K562 (cell line): ENCODE data around the gene HGD. TPM values are rescaled to one million over a fixed set of nuclear protein-coding genes. Genes with fewer than 3 reads are reported as not detected.
A peak's percentile ranks its signal among the peaks of the same experiment; 100 is the strongest.

Source experiments
- ASH1L ChIP-seq: fragments of 450-650 bp; IDR thresholded peaks from 2 replicates; pipeline ENCODE4 v1.6.1; 2018; ENCODE audit warnings: borderline replicate concordance, mild to moderate bottlenecking, low read depth; ENCODE audit not compliant: partially characterized antibody
- FOXK2 ChIP-seq, 2 experiments: fragments of 450-650 bp; IDR thresholded peaks in 1 of 2; conservative IDR thresholded peaks in 1 of 2; 2 replicates each; pipeline ENCODE4 v1.6.1; 2016; ENCODE audit warnings: low read depth in 2 of 2, mild to moderate bottlenecking in 1 of 2
- JUN ChIP-seq, 2 experiments: sonication (generic) in 1 of 2; formaldehyde crosslinking in 1 of 2; IDR thresholded peaks; 2 replicates each; pipeline versions ENCODE4 v1.6.1 to v1.8.0; 2012 to 2022; ENCODE audit warnings: borderline replicate concordance in 2 of 2, mild to moderate bottlenecking in 2 of 2, improper control_type of control experiment in 1 of 2, low read depth in 1 of 2, low read length in 1 of 2, missing genetic modification reagents in 1 of 2
- KLF16 ChIP-seq: IDR thresholded peaks from 2 replicates; pipeline ENCODE4 v1.6.1; 2016; ENCODE audit warnings: antibody characterized with exemption
- MAFK ChIP-seq: IDR thresholded peaks from 2 replicates; pipeline ENCODE4 v1.6.1; 2011; ENCODE audit warnings: low read length, improper control_type of control experiment
- NCOA1 ChIP-seq: fragments of 450-650 bp; IDR thresholded peaks from 2 replicates; pipeline ENCODE4 v1.6.1; 2016; ENCODE audit warnings: low read depth
- NFRKB ChIP-seq: fragments of 450-650 bp; IDR thresholded peaks from 2 replicates; pipeline ENCODE4 v1.6.1; 2016; ENCODE audit warnings: low read depth
- NFXL1 ChIP-seq: fragments of 450-650 bp; formaldehyde crosslinking; IDR thresholded peaks from 2 replicates; pipeline ENCODE4 v1.4.0; 2021; ENCODE audit warnings: mild to moderate bottlenecking
- NRF1 ChIP-seq, 2 experiments: fragments of 450-650 bp; IDR thresholded peaks in 1 of 2; conservative IDR thresholded peaks in 1 of 2; 2 replicates each; pipeline ENCODE4 v1.6.1; 2014; ENCODE audit warnings: mild to moderate bottlenecking in 2 of 2
- SMARCB1 ChIP-seq: IDR thresholded peaks from 2 replicates; pipeline ENCODE4 v1.6.1; 2011; ENCODE audit warnings: improper control_type of control experiment, low read depth; ENCODE audit not compliant: insufficient read length
- SMARCE1 ChIP-seq: fragments of 450-650 bp; IDR thresholded peaks from 2 replicates; pipeline ENCODE4 v1.7.1; 2016; ENCODE audit warnings: mild to moderate bottlenecking
- SNRNP70 ChIP-seq: fragments of 200-400 bp; formaldehyde crosslinking; optimal IDR thresholded peaks from 2 replicates; pipeline ENCODE3; 2017; ENCODE audit warnings: low read depth, low read length
- SPI1 ChIP-seq: IDR thresholded peaks from 2 replicates; pipeline ENCODE4 v1.6.1; 2011; ENCODE audit warnings: low read depth, low read length, control low read depth, borderline replicate concordance
- TRIM24 ChIP-seq, 2 experiments: fragments of 450-650 bp; IDR thresholded peaks; 2 replicates each; pipeline ENCODE4 v1.6.1; 2016
- polyA plus RNA-seq, 8 experiments: library from polyadenylated mRNA; depleted of rRNA in 4 of 8; stranded (reverse) in 5 of 8; unstranded in 3 of 8; fragments of >200 nt; fragmentation: Nextera tagmentation in 2 of 8; fragmentation: Illumina TruSeq in 1 of 8; extraction: Ambion mirVana in 2 of 8; extraction: Trizol in 1 of 8; gene quantifications; 2 replicates each; pipeline versions ENCODE4 v1.2.1 to v1.2.3, GENCODE V29; 2011 to 2014; ENCODE audit warnings: inconsistent platforms in 1 of 8, missing spikeins in 1 of 8
- total RNA-seq, 7 experiments: library from RNA; depleted of rRNA in 6 of 7; stranded (reverse); fragments of >200 nt in 6 of 7; fragmentation: Illumina TruSeq in 2 of 7; extraction: Trizol in 2 of 7; gene quantifications; 2 replicates each; pipeline versions ENCODE4 v1.2.1 to v1.2.3, GENCODE V29; 2011 to 2021; ENCODE audit warnings: low replicate concordance in 1 of 7
- TF ChIP-seq, protein P1 (sequence below): fragments of 450-650 bp; IDR thresholded peaks from 2 replicates; pipeline ENCODE4 v1.6.1; 2017; ENCODE audit warnings: antibody characterized with exemption, mild to moderate bottlenecking
- TF ChIP-seq, protein P2 (sequence below): fragments of 250-450 bp; sonication (Bioruptor Pico); IDR thresholded peaks from 2 replicates; pipeline ENCODE4 v1.4.0; 2020
- TF ChIP-seq, protein P3 (sequence below), 2 experiments: fragments of 450-650 bp; conservative IDR thresholded peaks; 2 replicates each; pipeline ENCODE4 v1.6.1; 2017; ENCODE audit warnings: mild to moderate bottlenecking in 2 of 2, moderate library complexity in 2 of 2

The HGD gene
- total and polyA plus RNA-seq, 9 of the 15 experiments (the other 6 are each of a cell fraction or from before 2014, with no cell fraction given) = 0.08 to 0.25 (median 0.17) TPM; not detected in 4

DNA sequence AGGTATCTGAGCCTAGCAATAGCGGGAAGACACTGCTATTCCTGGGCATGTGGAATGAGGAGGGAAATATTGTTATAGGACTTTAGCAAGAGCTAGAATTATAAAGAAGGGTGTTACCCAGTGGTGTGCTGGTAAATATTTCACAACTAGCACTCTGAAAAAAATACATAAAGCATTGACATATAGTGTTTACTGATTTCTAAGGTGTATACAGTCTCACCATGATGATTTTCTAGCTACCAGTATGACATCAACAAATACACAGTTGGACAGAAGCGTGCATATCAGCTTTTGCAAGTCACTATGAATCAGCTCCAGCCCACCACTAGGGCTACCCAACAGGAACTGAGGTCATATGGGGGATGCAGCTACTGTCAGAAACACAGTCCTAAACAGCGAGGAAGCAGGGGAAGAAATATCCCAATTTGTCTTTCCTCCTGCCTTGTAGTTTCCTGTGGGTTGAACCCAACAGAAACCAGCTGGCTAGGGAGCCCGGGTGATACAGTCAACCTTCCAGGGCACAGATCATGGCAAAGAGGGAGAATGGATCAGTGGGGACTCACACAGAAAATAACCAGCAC is 39.6 kb downstream of the HGD start (continued):
- TF ChIP-seq NFXL1 (CRISPR knock-in tag) (no peak), JUN (IDR thresholded peaks at IDR 0.05; ENCODE audit: borderline replicate concordance, low read depth, low read length) (peak; percentile 71; the same call in 1 of the 2 replicates), JUN (CRISPR knock-in tag; IDR thresholded peaks at IDR 0.05; ENCODE audit: borderline replicate concordance) (no peak), ASH1L (no peak), SMARCE1 (peak; percentile 47; the same call in 1 of the 2 replicates), NRF1 (conservative IDR thresholded peaks at IDR 0.05 in 1 of 2, IDR thresholded peaks at IDR 0.05 in 1 of 2) (0 out of 4 replicates have a peak, but pooled peaks of 1 of the 2 experiments have one; percentile 4), MAFK (peak; percentile 92), SNRNP70 (no peak), SMARCB1 (no peak), KLF16 (no peak), NFRKB (peak; percentile 80), SPI1 (peak; percentile 56; the same call in 1 of the 2 replicates), NCOA1 (peak; percentile 44; the same call in 1 of the 2 replicates), TRIM24 (IDR thresholded peaks at IDR 0.05) (peak; percentile 74 to 78), FOXK2 (conservative IDR thresholded peaks at IDR 0.05 in 1 of 2, IDR thresholded peaks at IDR 0.05 in 1 of 2; ENCODE audit: low read depth in 2 of 2) (peak; percentile 55 to 75; a peak in 2 of 4 replicates)
- TF ChIP-seq, protein P1, sequence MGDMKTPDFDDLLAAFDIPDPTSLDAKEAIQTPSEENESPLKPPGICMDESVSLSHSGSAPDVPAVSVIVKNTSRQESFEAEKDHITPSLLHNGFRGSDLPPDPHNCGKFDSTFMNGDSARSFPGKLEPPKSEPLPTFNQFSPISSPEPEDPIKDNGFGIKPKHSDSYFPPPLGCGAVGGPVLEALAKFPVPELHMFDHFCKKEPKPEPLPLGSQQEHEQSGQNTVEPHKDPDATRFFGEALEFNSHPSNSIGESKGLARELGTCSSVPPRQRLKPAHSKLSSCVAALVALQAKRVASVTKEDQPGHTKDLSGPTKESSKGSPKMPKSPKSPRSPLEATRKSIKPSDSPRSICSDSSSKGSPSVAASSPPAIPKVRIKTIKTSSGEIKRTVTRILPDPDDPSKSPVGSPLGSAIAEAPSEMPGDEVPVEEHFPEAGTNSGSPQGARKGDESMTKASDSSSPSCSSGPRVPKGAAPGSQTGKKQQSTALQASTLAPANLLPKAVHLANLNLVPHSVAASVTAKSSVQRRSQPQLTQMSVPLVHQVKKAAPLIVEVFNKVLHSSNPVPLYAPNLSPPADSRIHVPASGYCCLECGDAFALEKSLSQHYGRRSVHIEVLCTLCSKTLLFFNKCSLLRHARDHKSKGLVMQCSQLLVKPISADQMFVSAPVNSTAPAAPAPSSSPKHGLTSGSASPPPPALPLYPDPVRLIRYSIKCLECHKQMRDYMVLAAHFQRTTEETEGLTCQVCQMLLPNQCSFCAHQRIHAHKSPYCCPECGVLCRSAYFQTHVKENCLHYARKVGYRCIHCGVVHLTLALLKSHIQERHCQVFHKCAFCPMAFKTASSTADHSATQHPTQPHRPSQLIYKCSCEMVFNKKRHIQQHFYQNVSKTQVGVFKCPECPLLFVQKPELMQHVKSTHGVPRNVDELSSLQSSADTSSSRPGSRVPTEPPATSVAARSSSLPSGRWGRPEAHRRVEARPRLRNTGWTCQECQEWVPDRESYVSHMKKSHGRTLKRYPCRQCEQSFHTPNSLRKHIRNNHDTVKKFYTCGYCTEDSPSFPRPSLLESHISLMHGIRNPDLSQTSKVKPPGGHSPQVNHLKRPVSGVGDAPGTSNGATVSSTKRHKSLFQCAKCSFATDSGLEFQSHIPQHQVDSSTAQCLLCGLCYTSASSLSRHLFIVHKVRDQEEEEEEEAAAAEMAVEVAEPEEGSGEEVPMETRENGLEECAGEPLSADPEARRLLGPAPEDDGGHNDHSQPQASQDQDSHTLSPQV = peak; percentile 92
- TF ChIP-seq, protein P2, sequence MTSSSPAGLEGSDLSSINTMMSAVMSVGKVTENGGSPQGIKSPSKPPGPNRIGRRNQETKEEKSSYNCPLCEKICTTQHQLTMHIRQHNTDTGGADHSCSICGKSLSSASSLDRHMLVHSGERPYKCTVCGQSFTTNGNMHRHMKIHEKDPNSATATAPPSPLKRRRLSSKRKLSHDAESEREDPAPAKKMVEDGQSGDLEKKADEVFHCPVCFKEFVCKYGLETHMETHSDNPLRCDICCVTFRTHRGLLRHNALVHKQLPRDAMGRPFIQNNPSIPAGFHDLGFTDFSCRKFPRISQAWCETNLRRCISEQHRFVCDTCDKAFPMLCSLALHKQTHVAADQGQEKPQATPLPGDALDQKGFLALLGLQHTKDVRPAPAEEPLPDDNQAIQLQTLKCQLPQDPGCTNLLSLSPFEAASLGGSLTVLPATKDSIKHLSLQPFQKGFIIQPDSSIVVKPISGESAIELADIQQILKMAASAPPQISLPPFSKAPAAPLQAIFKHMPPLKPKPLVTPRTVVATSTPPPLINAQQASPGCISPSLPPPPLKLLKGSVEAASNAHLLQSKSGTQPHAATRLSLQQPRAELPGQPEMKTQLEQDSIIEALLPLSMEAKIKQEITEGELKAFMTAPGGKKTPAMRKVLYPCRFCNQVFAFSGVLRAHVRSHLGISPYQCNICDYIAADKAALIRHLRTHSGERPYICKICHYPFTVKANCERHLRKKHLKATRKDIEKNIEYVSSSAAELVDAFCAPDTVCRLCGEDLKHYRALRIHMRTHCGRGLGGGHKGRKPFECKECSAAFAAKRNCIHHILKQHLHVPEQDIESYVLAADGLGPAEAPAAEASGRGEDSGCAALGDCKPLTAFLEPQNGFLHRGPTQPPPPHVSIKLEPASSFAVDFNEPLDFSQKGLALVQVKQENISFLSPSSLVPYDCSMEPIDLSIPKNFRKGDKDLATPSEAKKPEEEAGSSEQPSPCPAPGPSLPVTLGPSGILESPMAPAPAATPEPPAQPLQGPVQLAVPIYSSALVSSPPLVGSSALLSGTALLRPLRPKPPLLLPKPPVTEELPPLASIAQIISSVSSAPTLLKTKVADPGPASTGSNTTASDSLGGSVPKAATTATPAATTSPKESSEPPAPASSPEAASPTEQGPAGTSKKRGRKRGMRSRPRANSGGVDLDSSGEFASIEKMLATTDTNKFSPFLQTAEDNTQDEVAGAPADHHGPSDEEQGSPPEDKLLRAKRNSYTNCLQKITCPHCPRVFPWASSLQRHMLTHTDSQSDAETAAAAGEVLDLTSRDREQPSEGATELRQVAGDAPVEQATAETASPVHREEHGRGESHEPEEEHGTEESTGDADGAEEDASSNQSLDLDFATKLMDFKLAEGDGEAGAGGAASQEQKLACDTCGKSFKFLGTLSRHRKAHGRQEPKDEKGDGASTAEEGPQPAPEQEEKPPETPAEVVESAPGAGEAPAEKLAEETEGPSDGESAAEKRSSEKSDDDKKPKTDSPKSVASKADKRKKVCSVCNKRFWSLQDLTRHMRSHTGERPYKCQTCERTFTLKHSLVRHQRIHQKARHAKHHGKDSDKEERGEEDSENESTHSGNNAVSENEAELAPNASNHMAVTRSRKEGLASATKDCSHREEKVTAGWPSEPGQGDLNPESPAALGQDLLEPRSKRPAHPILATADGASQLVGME (CRISPR knock-in tag) = no peak
- TF ChIP-seq, protein P3, sequence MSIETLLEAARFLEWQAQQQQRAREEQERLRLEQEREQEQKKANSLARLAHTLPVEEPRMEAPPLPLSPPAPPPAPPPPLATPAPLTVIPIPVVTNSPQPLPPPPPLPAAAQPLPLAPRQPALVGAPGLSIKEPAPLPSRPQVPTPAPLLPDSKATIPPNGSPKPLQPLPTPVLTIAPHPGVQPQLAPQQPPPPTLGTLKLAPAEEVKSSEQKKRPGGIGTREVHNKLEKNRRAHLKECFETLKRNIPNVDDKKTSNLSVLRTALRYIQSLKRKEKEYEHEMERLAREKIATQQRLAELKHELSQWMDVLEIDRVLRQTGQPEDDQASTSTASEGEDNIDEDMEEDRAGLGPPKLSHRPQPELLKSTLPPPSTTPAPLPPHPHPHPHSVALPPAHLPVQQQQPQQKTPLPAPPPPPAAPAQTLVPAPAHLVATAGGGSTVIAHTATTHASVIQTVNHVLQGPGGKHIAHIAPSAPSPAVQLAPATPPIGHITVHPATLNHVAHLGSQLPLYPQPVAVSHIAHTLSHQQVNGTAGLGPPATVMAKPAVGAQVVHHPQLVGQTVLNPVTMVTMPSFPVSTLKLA (conservative IDR thresholded peaks at IDR 0.05) = peak in 1 of 2 experiments; percentile 59; a peak in 2 of 4 replicates
